HepG2 (cell line): ENCODE data around the gene UBAP1L. TPM values are rescaled to one million over a fixed set of nuclear protein-coding genes. Genes with fewer than 3 reads are reported as not detected.

Experiments used
- HMG20B ChIP-seq: conservative IDR thresholded peaks from 2 replicates; pipeline ENCODE4 v1.6.1; 2016; ENCODE audit warnings: missing genetic modification reagents, missing compliant biosample characterization
- HNRNPH1 ChIP-seq: fragments of 200-400 bp; formaldehyde crosslinking; optimal IDR thresholded peaks from 2 replicates; pipeline ENCODE3; 2017; ENCODE audit warnings: mild to moderate bottlenecking, low read depth, low read length
- HNRNPK ChIP-seq: fragments of 200-400 bp; formaldehyde crosslinking; IDR thresholded peaks from 2 replicates; pipeline ENCODE4 v1.6.1; 2018; ENCODE audit warnings: low read length, low read depth, moderate library complexity, mild to moderate bottlenecking; ENCODE audit not compliant: poor library complexity, severe bottlenecking
- ISL2 ChIP-seq: sonication (generic); formaldehyde crosslinking; IDR thresholded peaks from 2 replicates; pipeline ENCODE4 v1.5.0; 2020; ENCODE audit warnings: missing genetic modification reagents
- KDM6A ChIP-seq: IDR thresholded peaks from 2 replicates; pipeline ENCODE4 v1.6.1; 2016; ENCODE audit warnings: low read depth
- MIER2 ChIP-seq: IDR thresholded peaks from 2 replicates; pipeline ENCODE4 v1.6.1; 2016; ENCODE audit warnings: missing biosample characterization, missing genetic modification reagents
- MTA3 ChIP-seq: sonication (generic); formaldehyde crosslinking; IDR thresholded peaks from 2 replicates; pipeline ENCODE4 v1.4.0; 2020; ENCODE audit warnings: missing genetic modification reagents
- NCOA5 ChIP-seq: sonication (generic); formaldehyde crosslinking; IDR thresholded peaks from 2 replicates; pipeline ENCODE4 v1.4.0; 2020; ENCODE audit warnings: missing genetic modification reagents
- ONECUT2 ChIP-seq: sonication (generic); formaldehyde crosslinking; IDR thresholded peaks from 2 replicates; pipeline ENCODE4 v1.4.0; 2020; ENCODE audit warnings: missing genetic modification reagents
- PAWR ChIP-seq: sonication (generic); formaldehyde crosslinking; IDR thresholded peaks from 2 replicates; pipeline ENCODE4 v1.4.0; 2020; ENCODE audit warnings: missing genetic modification reagents, mild to moderate bottlenecking, borderline replicate concordance
- POLR2AphosphoS2 ChIP-seq: IDR thresholded peaks from 2 replicates; pipeline ENCODE4 v1.6.1; 2011; ENCODE audit warnings: low read depth, low read length, improper control_type of control experiment
- REPIN1 ChIP-seq: sonication (generic); formaldehyde crosslinking; IDR thresholded peaks from 2 replicates; pipeline ENCODE4 v1.8.0; 2022; ENCODE audit warnings: missing genetic modification reagents, low read depth, mild to moderate bottlenecking, borderline replicate concordance
- TCF12 ChIP-seq, 2 experiments: fragments of 450-650 bp in 1 of 2; sonication (generic) in 1 of 2; formaldehyde crosslinking in 1 of 2; IDR thresholded peaks; 2 replicates each; pipeline versions ENCODE4 v1.6.1 to v1.8.0; 2017 to 2022; ENCODE audit warnings: antibody characterized with exemption in 1 of 2, mild to moderate bottlenecking in 1 of 2, missing genetic modification reagents in 1 of 2, moderate library complexity in 1 of 2
- TOE1 ChIP-seq: sonication (generic); formaldehyde crosslinking; IDR thresholded peaks from 2 replicates; pipeline ENCODE4 v1.4.0; 2020; ENCODE audit warnings: mild to moderate bottlenecking, missing genetic modification reagents
- ZBTB2 ChIP-seq: sonication (generic); formaldehyde crosslinking; IDR thresholded peaks from 2 replicates; pipeline ENCODE4 v1.8.0; 2022; ENCODE audit warnings: low read depth, missing genetic modification reagents
- ZBTB7A ChIP-seq: sonication (generic); formaldehyde crosslinking; IDR thresholded peaks from 2 replicates; pipeline ENCODE4 v1.8.0; 2022; ENCODE audit warnings: mild to moderate bottlenecking, missing genetic modification reagents
- ZMYM3 ChIP-seq: sonication (generic); formaldehyde crosslinking; IDR thresholded peaks from 2 replicates; pipeline ENCODE4 v1.5.1; 2020; ENCODE audit warnings: mild to moderate bottlenecking, missing genetic modification reagents
- ZMYM4 ChIP-seq: sonication (generic); formaldehyde crosslinking; IDR thresholded peaks from 2 replicates; pipeline ENCODE4 v1.8.1; 2023; ENCODE audit warnings: mild to moderate bottlenecking, missing genetic modification reagents
- ZNF746 ChIP-seq: sonication (generic); formaldehyde crosslinking; IDR thresholded peaks from 2 replicates; pipeline ENCODE4 v1.8.0; 2022; ENCODE audit warnings: mild to moderate bottlenecking, missing genetic modification reagents
- ZNF761 ChIP-seq: sonication (generic); formaldehyde crosslinking; conservative IDR thresholded peaks from 2 replicates; pipeline ENCODE4 v1.4.0; 2020; ENCODE audit warnings: mild to moderate bottlenecking, missing genetic modification reagents
- polyA plus RNA-seq, 8 experiments: library from polyadenylated mRNA; depleted of rRNA in 3 of 8; stranded (reverse) in 7 of 8; unstranded in 1 of 8; fragments of >200 nt; fragmentation: Illumina TruSeq in 4 of 8; extraction: Trizol in 4 of 8; gene quantifications; 2 replicates each; pipeline versions ENCODE4 v1.2.1 to v1.2.3, GENCODE V29; 2011 to 2016; ENCODE audit warnings: low read depth in 4 of 8, missing spikeins in 1 of 8, mixed read lengths in 1 of 8; ENCODE audit not compliant: insufficient read depth in 1 of 8
- total RNA-seq, 5 experiments: library from RNA; depleted of rRNA; stranded (reverse); fragments of >200 nt; fragmentation: Illumina TruSeq; extraction: Trizol; gene quantifications; 2 replicates each; pipeline ENCODE4 v1.2.3, GENCODE V29; 2016; ENCODE audit warnings: low read depth in 1 of 5
- TF ChIP-seq, protein P1 (sequence below): sonication (generic); formaldehyde crosslinking; IDR thresholded peaks from 2 replicates; pipeline ENCODE4; 2020; ENCODE audit warnings: missing genetic modification reagents, mild to moderate bottlenecking, borderline replicate concordance
- TF ChIP-seq, protein P2 (sequence below): sonication (generic); formaldehyde crosslinking; IDR thresholded peaks from 2 replicates; pipeline ENCODE4 v1.4.0; 2020; ENCODE audit warnings: mild to moderate bottlenecking, missing genetic modification reagents
- TF ChIP-seq, protein P3 (sequence below): sonication (generic); formaldehyde crosslinking; IDR thresholded peaks from 2 replicates; pipeline ENCODE4 v1.4.0; 2020; ENCODE audit warnings: missing genetic modification reagents

The UBAP1L gene
- total and polyA plus RNA-seq, 2 of the 13 experiments (the other 11 are each of a cell fraction or from before 2014, with no cell fraction given), result 0.86 to 1.4 TPM

DNA sequence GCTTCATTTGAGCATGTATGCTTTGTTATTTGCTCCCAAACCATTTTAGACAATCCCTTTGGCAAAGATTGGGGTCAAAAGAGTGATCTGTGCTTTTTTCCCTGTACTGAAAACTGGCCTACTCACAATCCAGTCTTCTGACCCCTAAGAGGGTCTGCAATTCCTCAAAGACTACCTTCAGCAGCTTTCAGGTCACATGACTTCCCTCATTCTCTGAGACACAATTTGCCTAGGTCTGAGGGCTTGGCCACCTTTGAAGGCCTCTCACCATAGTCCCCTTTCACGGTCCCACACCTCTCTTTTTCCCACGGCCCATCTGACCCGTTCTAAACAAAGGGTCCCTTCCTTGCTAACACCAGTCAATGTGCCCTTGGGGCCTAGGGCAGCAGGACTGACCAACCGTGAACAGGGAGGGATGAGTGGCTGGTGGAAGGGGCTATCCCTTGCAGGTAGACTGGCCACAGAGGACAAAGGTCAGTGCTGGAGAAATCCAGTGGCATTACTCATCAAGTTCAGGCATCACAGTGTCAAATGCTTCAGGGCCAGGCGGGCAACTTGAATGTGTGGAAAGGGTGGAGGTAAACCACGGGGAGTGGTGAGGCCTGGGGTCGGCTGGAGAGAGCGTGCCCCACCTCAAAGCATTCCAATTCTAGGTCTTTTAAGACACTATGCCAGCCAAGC lies 58.0 kb downstream of the UBAP1L start (continued):
- TF ChIP-seq, protein P1, sequence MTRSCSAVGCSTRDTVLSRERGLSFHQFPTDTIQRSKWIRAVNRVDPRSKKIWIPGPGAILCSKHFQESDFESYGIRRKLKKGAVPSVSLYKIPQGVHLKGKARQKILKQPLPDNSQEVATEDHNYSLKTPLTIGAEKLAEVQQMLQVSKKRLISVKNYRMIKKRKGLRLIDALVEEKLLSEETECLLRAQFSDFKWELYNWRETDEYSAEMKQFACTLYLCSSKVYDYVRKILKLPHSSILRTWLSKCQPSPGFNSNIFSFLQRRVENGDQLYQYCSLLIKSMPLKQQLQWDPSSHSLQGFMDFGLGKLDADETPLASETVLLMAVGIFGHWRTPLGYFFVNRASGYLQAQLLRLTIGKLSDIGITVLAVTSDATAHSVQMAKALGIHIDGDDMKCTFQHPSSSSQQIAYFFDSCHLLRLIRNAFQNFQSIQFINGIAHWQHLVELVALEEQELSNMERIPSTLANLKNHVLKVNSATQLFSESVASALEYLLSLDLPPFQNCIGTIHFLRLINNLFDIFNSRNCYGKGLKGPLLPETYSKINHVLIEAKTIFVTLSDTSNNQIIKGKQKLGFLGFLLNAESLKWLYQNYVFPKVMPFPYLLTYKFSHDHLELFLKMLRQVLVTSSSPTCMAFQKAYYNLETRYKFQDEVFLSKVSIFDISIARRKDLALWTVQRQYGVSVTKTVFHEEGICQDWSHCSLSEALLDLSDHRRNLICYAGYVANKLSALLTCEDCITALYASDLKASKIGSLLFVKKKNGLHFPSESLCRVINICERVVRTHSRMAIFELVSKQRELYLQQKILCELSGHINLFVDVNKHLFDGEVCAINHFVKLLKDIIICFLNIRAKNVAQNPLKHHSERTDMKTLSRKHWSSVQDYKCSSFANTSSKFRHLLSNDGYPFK (CRISPR knock-in tag), result no peak
- TF ChIP-seq MIER2 (CRISPR knock-in tag), result peak; percentile 59; the same call in 1 of the 2 replicates
- no peak for TF ChIP-seq ZNF761 (CRISPR knock-in tag)
- TF ChIP-seq PAWR, result no peak
- TF ChIP-seq TCF12 (IDR thresholded peaks at IDR 0.05), result no peak
- TF ChIP-seq TCF12 (CRISPR knock-in tag; IDR thresholded peaks at IDR 0.05), result no peak
- TF ChIP-seq, protein P2, sequence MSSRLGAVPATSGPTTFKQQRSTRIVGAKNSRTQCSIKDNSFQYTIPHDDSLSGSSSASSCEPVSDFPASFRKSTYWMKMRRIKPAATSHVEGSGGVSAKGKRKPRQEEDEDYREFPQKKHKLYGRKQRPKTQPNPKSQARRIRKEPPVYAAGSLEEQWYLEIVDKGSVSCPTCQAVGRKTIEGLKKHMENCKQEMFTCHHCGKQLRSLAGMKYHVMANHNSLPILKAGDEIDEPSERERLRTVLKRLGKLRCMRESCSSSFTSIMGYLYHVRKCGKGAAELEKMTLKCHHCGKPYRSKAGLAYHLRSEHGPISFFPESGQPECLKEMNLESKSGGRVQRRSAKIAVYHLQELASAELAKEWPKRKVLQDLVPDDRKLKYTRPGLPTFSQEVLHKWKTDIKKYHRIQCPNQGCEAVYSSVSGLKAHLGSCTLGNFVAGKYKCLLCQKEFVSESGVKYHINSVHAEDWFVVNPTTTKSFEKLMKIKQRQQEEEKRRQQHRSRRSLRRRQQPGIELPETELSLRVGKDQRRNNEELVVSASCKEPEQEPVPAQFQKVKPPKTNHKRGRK, result no peak
- TF ChIP-seq HNRNPK, result no peak
- TF ChIP-seq ZMYM3 (CRISPR knock-in tag), result peak; percentile 59; the same call in 1 of the 2 replicates
- TF ChIP-seq TOE1 (CRISPR knock-in tag), result no peak
- TF ChIP-seq ZMYM4 (CRISPR knock-in tag), result peak; percentile 71
- no peak for TF ChIP-seq NCOA5 (CRISPR knock-in tag)
- no peak for TF ChIP-seq HMG20B
- TF ChIP-seq HNRNPH1, result no peak
- TF ChIP-seq ZBTB7A, result peak; percentile 82
- TF ChIP-seq ZBTB2 (CRISPR knock-in tag), result no peak
- no peak for TF ChIP-seq MTA3 (CRISPR knock-in tag)
- TF ChIP-seq, protein P3, sequence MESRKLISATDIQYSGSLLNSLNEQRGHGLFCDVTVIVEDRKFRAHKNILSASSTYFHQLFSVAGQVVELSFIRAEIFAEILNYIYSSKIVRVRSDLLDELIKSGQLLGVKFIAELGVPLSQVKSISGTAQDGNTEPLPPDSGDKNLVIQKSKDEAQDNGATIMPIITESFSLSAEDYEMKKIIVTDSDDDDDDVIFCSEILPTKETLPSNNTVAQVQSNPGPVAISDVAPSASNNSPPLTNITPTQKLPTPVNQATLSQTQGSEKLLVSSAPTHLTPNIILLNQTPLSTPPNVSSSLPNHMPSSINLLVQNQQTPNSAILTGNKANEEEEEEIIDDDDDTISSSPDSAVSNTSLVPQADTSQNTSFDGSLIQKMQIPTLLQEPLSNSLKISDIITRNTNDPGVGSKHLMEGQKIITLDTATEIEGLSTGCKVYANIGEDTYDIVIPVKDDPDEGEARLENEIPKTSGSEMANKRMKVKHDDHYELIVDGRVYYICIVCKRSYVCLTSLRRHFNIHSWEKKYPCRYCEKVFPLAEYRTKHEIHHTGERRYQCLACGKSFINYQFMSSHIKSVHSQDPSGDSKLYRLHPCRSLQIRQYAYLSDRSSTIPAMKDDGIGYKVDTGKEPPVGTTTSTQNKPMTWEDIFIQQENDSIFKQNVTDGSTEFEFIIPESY (CRISPR knock-in tag), result no peak
- 0 out of 2 replicates have a peak, but pooled peaks have one; percentile 53 for TF ChIP-seq ZNF746 (CRISPR knock-in tag)
- no peak for TF ChIP-seq POLR2AphosphoS2
- no peak for TF ChIP-seq ONECUT2
- TF ChIP-seq ISL2 (CRISPR knock-in tag), result no peak
- TF ChIP-seq REPIN1 (CRISPR knock-in tag), result 0 out of 2 replicates have a peak, but pooled peaks have one; percentile 64
- TF ChIP-seq KDM6A (CRISPR knock-in tag), result peak; percentile 92
